Stomach (tissue), 4 donors: ENCODE results near the gene CYP21A2.

Source experiments
- CTCF ChIP-seq, 7 experiments: fragments of 450-650 bp in 4 of 7; fragments of 200-600 bp in 3 of 7; sonication (generic) in 3 of 7; IDR thresholded peaks; one replicate each; pipeline ENCODE4 v1.5.1; 2016 to 2019; ENCODE audit warnings: antibody characterized with exemption in 7 of 7, control low read depth in 2 of 7, mild to moderate bottlenecking in 1 of 7
- EP300 ChIP-seq: sonication (generic); formaldehyde crosslinking; IDR thresholded peaks from one replicate; pipeline ENCODE4 v1.6.1; 2017; ENCODE audit warnings: antibody characterized with exemption
- POLR2A ChIP-seq, 4 donors: fragments of 450-650 bp; IDR thresholded peaks; one replicate each; pipeline ENCODE4 v1.6.1; 2016; ENCODE audit warnings: antibody characterized with exemption in 4 of 4, control low read depth in 2 of 4, mild to moderate bottlenecking in 1 of 4, moderate library complexity in 1 of 4

GRCh38 chr6:32083812-32084768, 45.9 kb downstream of the CYP21A2 start:
- TF ChIP-seq CTCF (IDR thresholded peaks at IDR 0.05) (no peak), POLR2A (IDR thresholded peaks at IDR 0.05) (no peak), EP300 (no peak)
